Measurements from ENCODE around the gene ASTL.

- TF ChIP-seq SP1 (IDR thresholded peaks at IDR 0.05; ENCODE audit: low read depth): no peak
- TF ChIP-seq CTCF (IDR thresholded peaks at IDR 0.05 in 2 of 3, conservative IDR thresholded peaks at IDR 0.05 in 1 of 3; ENCODE audit: borderline replicate concordance in 1 of 3, insufficient read depth in 1 of 3, low read depth in 2 of 3, low read length in 2 of 3): no peak
- TF ChIP-seq POLR2A (IDR thresholded peaks at IDR 0.05; ENCODE audit: borderline replicate concordance, extremely low read depth, insufficient read depth, insufficient read length): no peak
- no peak for TF ChIP-seq YY1 (IDR thresholded peaks at IDR 0.05; ENCODE audit: extremely low read depth, insufficient replicate concordance, low read depth, low read length)
These were observed 33.8 kb downstream of the ASTL start for GRCh38 chr2:96104487-96104861.
